Esophagus squamous epithelium (tissue), 5 donors: Measurements from ENCODE around the gene GPD1L. TPM values are rescaled to one million over a fixed set of nuclear protein-coding genes. Genes with fewer than 3 reads are reported as not detected.
A peak's percentile ranks its signal among the peaks of the same experiment; 100 is the strongest.
"Not testable (repeated sequence)": the region's sequence is repeated elsewhere in the genome, so short reads cannot be mapped to it uniquely, and the experiment has no call there.

Experiments used
- DNase-seq: peaks from one replicate; lab custom pipeline; 2025; lab: John Stamatoyannopoulos, UW
- H3K27ac ChIP-seq, 4 donors: fragments of 200-600 bp; sonication (generic); one replicate each; pipeline ENCODE4 v1.5.1; 2016 to 2019; ENCODE audit warnings: mild to moderate bottlenecking in 1 of 4
- H3K27me3 ChIP-seq, 4 donors: fragments of 200-600 bp; sonication (generic); 1 replicate in 3 of 4; 2 replicates in 1 of 4; pipeline versions ENCODE4 v1.5.1 to v1.6.0; 2017 to 2021; ENCODE audit warnings: antibody characterized with exemption in 1 of 4
- H3K36me3 ChIP-seq, 3 donors: fragments of 200-600 bp; sonication (generic); one replicate each; pipeline ENCODE4 v1.5.1; 2016 to 2019
- H3K4me1 ChIP-seq, 3 donors: fragments of 200-600 bp; sonication (generic); one replicate each; pipeline ENCODE4 v1.5.1; 2017 to 2019
- H3K4me3 ChIP-seq, 4 donors: fragments of 200-600 bp; sonication (generic); 1 replicate in 3 of 4; 2 replicates in 1 of 4; pipeline ENCODE4 v1.5.1; 2016 to 2019; ENCODE audit warnings: mild to moderate bottlenecking in 2 of 4, moderate library complexity in 1 of 4
- H3K9me3 ChIP-seq, 3 donors: fragments of 200-600 bp; sonication (generic); one replicate each; pipeline ENCODE4 v1.5.1; 2016 to 2019
- POLR2A ChIP-seq, 4 donors: fragments of 450-650 bp; IDR thresholded peaks; one replicate each; pipeline ENCODE4 v1.6.1; 2017; ENCODE audit warnings: antibody characterized with exemption in 4 of 4, mild to moderate bottlenecking in 4 of 4, moderate library complexity in 3 of 4
- WGBS, 2 donors: methylation state at CpG; one replicate each; pipeline ENCODE4 v1.1.5; 2018; 5-methylcytosine and 5-hydroxymethylcytosine counted together
- intact Hi-C: fragments of 100-400 bp; cut with DNase I; formaldehyde crosslinking; loops from one replicate; pipeline ENCODE4 v1.15.0; 2022
- total RNA-seq, 4 donors: library from RNA; depleted of rRNA; stranded (reverse); fragments of >200 nt; gene quantifications; one replicate each; pipeline ENCODE4 v1.1.0, GENCODE V29; 2016
- TF ChIP-seq, protein P1 (sequence below), 6 experiments: fragments of 450-650 bp in 4 of 6; fragments of 200-600 bp in 2 of 6; sonication (generic) in 2 of 6; IDR thresholded peaks; one replicate each; pipeline ENCODE4 v1.5.1; 2016 to 2019; ENCODE audit warnings: antibody characterized with exemption in 6 of 6, mild to moderate bottlenecking in 4 of 6, moderate library complexity in 4 of 6
- donor health status: DM: yes; HTN: yes; CAD: no.

The GPD1L gene
- total RNA-seq, 4 donors from 2014 or later: 20.1 to 70.0 (median 45.0) TPM

DNA sequence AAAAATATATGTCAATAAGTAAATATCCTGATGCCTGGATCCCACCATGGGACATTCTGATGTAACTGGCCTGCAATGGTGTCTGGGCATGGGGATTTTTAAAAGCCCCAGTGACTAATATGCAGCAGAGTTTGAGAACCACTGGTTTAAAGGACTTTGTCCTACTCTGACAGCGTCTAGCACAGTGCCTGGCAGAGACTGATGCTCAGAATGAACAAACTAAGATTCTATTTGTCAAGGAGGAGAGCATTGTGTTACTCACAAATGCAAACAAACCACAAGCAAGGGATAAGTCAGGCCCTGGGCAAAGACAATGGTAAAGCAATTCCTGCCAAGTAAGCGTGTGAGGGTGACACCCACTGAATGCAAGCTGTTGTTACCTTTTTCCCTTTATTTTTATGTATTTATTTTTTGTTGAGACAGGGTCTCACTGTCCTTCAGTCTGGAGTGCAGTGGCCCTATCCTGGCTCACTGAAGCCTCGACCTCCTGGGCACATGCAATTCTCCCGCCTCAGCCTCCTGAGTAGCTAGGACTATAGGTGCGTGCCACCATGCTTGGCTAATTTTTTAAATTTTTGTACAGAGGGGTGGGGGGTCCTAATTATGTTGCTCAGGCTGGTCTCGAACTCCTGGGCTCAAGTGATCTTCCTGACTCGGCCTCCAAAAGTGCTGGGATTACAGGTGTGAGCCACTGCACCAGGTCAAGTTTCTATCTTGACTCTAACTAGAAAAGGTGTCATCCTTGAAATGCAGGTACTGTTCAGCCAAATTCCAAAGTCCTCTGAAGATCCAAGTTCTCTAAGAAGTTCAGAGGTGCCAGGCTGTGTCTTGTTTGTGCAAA is 909 bp upstream of the GPD1L start:
- intact Hi-C loops: no loop called here
- no peak for DNase-seq

DNA sequence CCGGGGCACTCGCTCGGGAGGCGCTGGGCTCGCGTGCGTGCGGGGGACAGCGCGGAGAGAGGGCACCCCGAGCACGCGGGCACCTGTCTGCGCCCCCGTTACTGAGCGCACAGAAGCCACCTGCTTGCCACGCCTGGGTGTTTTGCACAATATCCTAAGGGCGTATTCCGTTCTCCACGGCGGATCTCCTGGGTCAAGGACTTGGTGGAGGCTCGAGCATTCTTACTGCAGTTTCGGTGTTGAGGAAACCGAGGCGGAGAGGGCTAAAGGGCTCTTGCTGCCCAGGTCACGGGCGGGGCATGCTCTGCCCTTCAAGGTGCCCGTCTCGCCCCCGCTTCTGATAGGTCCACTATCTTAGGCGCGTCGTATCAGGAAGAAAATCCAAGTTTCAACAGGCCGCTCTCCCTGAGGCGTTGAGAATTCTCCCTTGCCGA is 526 bp downstream of the GPD1L start:
- Histone ChIP-seq H3K9me3 (peaks cover 0 to 13% (median 10%) of the 10 kb centered on the region in 3 donors), H3K4me3 (peak overlapping the region; percentile 78 to 94 (median 84)), H3K27me3 (no peaks in the 10 kb centered on the region), H3K4me1 (peaks cover 30 to 72% (median 45%) of the 10 kb centered on the region in 3 donors), H3K36me3 (no peaks in the 10 kb centered on the region), H3K27ac (peak overlapping the region; percentile 86 to 90 (median 87))
- intact Hi-C loops: no loop called here
- DNase-seq: no peak
- 0 to 1% methylated on average over 21 to 28 of the region's 36 CpGs for WGBS, 2 donors
- TF ChIP-seq, protein P1, sequence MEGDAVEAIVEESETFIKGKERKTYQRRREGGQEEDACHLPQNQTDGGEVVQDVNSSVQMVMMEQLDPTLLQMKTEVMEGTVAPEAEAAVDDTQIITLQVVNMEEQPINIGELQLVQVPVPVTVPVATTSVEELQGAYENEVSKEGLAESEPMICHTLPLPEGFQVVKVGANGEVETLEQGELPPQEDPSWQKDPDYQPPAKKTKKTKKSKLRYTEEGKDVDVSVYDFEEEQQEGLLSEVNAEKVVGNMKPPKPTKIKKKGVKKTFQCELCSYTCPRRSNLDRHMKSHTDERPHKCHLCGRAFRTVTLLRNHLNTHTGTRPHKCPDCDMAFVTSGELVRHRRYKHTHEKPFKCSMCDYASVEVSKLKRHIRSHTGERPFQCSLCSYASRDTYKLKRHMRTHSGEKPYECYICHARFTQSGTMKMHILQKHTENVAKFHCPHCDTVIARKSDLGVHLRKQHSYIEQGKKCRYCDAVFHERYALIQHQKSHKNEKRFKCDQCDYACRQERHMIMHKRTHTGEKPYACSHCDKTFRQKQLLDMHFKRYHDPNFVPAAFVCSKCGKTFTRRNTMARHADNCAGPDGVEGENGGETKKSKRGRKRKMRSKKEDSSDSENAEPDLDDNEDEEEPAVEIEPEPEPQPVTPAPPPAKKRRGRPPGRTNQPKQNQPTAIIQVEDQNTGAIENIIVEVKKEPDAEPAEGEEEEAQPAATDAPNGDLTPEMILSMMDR (IDR thresholded peaks at IDR 0.05): no peak

More for the DNA sequence above, 909 bp upstream of the GPD1L start:
- Histone ChIP-seq H3K27me3 (no peaks in the 10 kb centered on the region), H3K4me1 (peaks cover 30 to 58% (median 39%) of the 10 kb centered on the region in 3 donors), H3K27ac (peak overlapping the region; percentile 58 to 90 (median 82)), H3K36me3 (no peaks in the 10 kb centered on the region), H3K4me3 (peak overlapping the region; percentile 78 to 94 (median 84)), H3K9me3 (peaks cover 0 to 26% (median 11%) of the 10 kb centered on the region in 3 donors)
- TF ChIP-seq POLR2A (IDR thresholded peaks at IDR 0.05): no peak
- TF ChIP-seq, protein P1 (IDR thresholded peaks at IDR 0.05): no peak
- WGBS, 2 donors: 64 to 77% methylated on average over 5 to 7 of the region's 7 CpGs

DNA sequence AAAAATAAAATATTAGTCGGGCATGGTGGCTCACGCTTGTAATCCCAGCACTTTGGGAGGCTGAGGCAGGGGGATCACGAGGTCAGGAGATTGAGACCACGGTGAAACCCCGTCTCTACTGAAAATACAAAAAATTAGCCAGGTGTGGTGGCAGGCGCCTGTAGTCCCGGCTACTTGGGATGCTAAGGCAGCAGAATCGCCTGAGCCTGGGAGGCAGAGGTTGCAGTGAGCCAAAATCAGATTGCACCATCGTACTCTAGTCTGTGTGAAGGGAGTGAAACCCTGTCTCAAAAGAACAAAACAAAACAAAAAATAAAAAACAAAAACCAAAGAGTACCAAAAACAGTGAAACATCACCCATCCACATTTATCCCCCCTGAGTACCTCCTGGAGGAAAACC is 1.8 kb downstream of the GPD1L start:
- H3K36me3 ChIP-seq, H3K27me3 ChIP-seq, DNase-seq, intact Hi-C loops, H3K9me3 ChIP-seq: not testable (repeated sequence)
- peaks cover 30 to 74% (median 45%) of the 10 kb centered on the region in 3 donors for H3K4me1 ChIP-seq
- peak overlapping the region in 3 of 4 donors; percentile 86 to 90 (median 88) for H3K27ac ChIP-seq
- peak overlapping the region in 2 of 4 donors; percentile 79 to 88 for H3K4me3 ChIP-seq
- WGBS, 2 donors: 85 to 89% methylated on average over 8 to 9 of the region's 9 CpGs

DNA sequence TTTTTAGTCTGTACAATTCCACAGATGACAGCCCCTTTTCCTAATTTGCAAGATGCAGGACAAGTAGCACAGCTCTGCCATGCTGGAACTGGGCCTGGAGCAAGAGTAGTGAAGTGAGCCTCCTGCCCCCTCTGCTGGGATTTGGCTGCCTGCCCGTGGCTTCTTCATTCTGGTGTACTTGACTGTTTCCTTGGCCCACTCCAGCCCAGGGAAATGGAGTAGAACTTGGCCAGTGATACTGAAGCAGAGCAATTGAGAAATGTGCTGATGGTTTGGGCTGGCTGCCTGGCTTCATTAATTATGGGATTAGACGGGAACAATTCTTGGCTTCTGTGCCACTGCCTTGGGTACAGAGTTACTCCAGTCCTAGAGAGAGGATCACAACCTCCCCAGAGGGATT is 2.8 kb downstream of the GPD1L start:
- H3K4me1 ChIP-seq: peaks cover 30 to 83% (median 47%) of the 10 kb centered on the region in 3 donors
- intact Hi-C loops: no loop called here
- H3K4me3 ChIP-seq: peak overlapping the region in 1 of 4 donors; percentile 45
- 0% methylated on average over 1 of the region's 2 CpGs for WGBS, 2 donors
- peak overlapping the region; percentile 41 to 90 (median 80) for H3K27ac ChIP-seq
- H3K27me3 ChIP-seq: no peaks in the 10 kb centered on the region
- H3K9me3 ChIP-seq: no peaks in the 10 kb centered on the region
- H3K36me3 ChIP-seq: no peaks in the 10 kb centered on the region
- TF ChIP-seq, protein P1 (IDR thresholded peaks at IDR 0.05): no peak
- no peak for TF ChIP-seq POLR2A (IDR thresholded peaks at IDR 0.05)
- DNase-seq: peak; percentile 2

DNA sequence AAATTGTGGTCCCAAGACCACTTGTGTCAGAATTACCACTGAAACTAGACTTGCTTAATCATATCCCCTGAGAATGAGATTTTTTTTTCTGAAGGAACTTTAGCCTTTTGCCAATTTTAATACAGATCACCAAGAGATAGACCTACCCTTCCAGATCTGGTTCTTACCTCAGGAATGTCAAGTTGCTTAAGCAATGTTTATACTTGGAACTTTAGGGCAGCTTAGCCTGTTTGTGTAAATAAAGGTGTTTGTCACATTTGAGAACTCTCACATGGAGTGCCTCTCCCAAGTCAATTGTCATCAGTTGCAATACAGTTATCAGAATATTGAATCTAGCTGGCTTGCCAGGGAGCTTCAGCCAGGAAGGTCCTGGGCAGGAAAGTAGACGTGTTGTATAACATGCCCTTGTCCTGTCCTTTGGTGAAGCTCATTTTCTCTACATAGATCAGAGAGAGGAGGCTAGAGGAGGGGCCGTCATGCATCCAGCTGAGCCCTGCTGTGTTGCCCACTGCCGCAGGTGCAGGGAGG is 3.9 kb downstream of the GPD1L start:
- intact Hi-C loops: no loop called here
- Histone ChIP-seq H3K27me3 (no peaks in the 10 kb centered on the region), H3K4me3 (no peak overlapping the region), H3K9me3 (no peaks in the 10 kb centered on the region), H3K27ac (peak overlapping the region in 3 of 4 donors; percentile 72 to 90 (median 88)), H3K36me3 (peaks cover 0 to 7% (median 0%) of the 10 kb centered on the region in 3 donors), H3K4me1 (peaks cover 30 to 74% (median 47%) of the 10 kb centered on the region in 3 donors)
- no peak for DNase-seq
- TF ChIP-seq, protein P1 (IDR thresholded peaks at IDR 0.05): no peak
- no peak for TF ChIP-seq POLR2A (IDR thresholded peaks at IDR 0.05)
- WGBS, 2 donors: 85 to 87% methylated on average over 3 of the region's 3 CpGs
